Nephron (organoid): ENCODE measurements around the gene FAM20B.

Source experiments
- H3K27ac Mint-ChIP-seq, 3 experiments: 2 replicates each; pipeline ENCODE4 v1.8.0; 2020; ENCODE audit warnings: mixed read lengths in 3 of 3, mild to moderate bottlenecking in 2 of 3, moderate library complexity in 1 of 3
- H3K27me3 Mint-ChIP-seq: 2 replicates; pipeline ENCODE4 v1.8.0; 2021; ENCODE audit warnings: low read depth, mild to moderate bottlenecking, moderate library complexity, mixed read lengths
- H3K36me3 Mint-ChIP-seq: 2 replicates; pipeline ENCODE4 v1.8.0; 2020; ENCODE audit warnings: low read depth, mixed read lengths
- H3K4me1 Mint-ChIP-seq: 2 replicates; pipeline ENCODE4 v1.8.0; 2020; ENCODE audit warnings: mixed read lengths
- H3K4me3 Mint-ChIP-seq, 3 experiments: 2 replicates each; pipeline ENCODE4 v1.8.0; 2020; ENCODE audit warnings: mild to moderate bottlenecking in 3 of 3, mixed read lengths in 3 of 3, moderate library complexity in 2 of 3
- H3K9me3 Mint-ChIP-seq: 2 replicates; pipeline ENCODE4 v1.8.0; 2020; ENCODE audit warnings: mixed read lengths
- CTCF ChIP-seq, 3 experiments: fragments of 200-600 bp; sonication (generic); IDR thresholded peaks; one replicate each; pipeline ENCODE4 v1.5.0; 2021; ENCODE audit warnings: antibody characterized with exemption in 3 of 3; ENCODE audit not compliant: unreplicated experiment in 3 of 3

The FAM20B gene

GRCh38 chr1:179066471-179066870 lies 40.8 kb downstream of the FAM20B start:
- Mint-ChIP-seq H3K27ac (peak overlapping the region in 2 of 3 experiments; percentile 37 to 56), H3K9me3 (no peaks in the 10 kb centered on the region), H3K36me3 (peaks cover 58% of the 10 kb centered on the region), H3K4me1 (no peaks in the 10 kb centered on the region), H3K27me3 (no peaks in the 10 kb centered on the region), H3K4me3 (no peak overlapping the region)
- no peak for TF ChIP-seq CTCF (IDR thresholded peaks at IDR 0.05; ENCODE audit: unreplicated experiment in 3 of 3)

GRCh38 chr1:179077396-179077795 lies 51.7 kb downstream of the FAM20B start:
- Mint-ChIP-seq H3K4me1 (peaks cover 11% of the 10 kb centered on the region), H3K9me3 (no peaks in the 10 kb centered on the region), H3K36me3 (peaks cover 11% of the 10 kb centered on the region), H3K27me3 (peaks cover 4% of the 10 kb centered on the region), H3K4me3 (no peak overlapping the region), H3K27ac (no peak overlapping the region)
- no peak for TF ChIP-seq CTCF (IDR thresholded peaks at IDR 0.05; ENCODE audit: unreplicated experiment in 3 of 3)

GRCh38 chr1:179079113-179079761 lies 53.5 kb downstream of the FAM20B start:
- no peaks in the 10 kb centered on the region for H3K9me3 Mint-ChIP-seq
- peaks cover 4% of the 10 kb centered on the region for H3K36me3 Mint-ChIP-seq
- TF ChIP-seq CTCF (IDR thresholded peaks at IDR 0.05; ENCODE audit: unreplicated experiment in 3 of 3) = peak; percentile 66 to 69 (median 67)
- peaks cover 4% of the 10 kb centered on the region for H3K27me3 Mint-ChIP-seq
- peaks cover 11% of the 10 kb centered on the region for H3K4me1 Mint-ChIP-seq
- H3K27ac Mint-ChIP-seq = peak overlapping the region in 2 of 3 experiments; percentile 15 to 30
- H3K4me3 Mint-ChIP-seq = peak overlapping the region; percentile 45 to 64 (median 61)

GRCh38 chr1:179080866-179081686 lies 55.4 kb downstream of the FAM20B start:
- Mint-ChIP-seq H3K4me1 (peaks cover 11% of the 10 kb centered on the region), H3K9me3 (no peaks in the 10 kb centered on the region), H3K27me3 (peaks cover 4% of the 10 kb centered on the region), H3K4me3 (peak overlapping the region; percentile 93 to 99 (median 97)), H3K27ac (peak overlapping the region; percentile 89 to 95 (median 92)), H3K36me3 (peaks cover 3% of the 10 kb centered on the region)
- TF ChIP-seq CTCF (IDR thresholded peaks at IDR 0.05; ENCODE audit: unreplicated experiment in 3 of 3) = no peak

- peak within 1 kb of the TSS; percentile 89 to 95 (median 92) for H3K27ac Mint-ChIP-seq
- no peak for TF ChIP-seq CTCF (IDR thresholded peaks at IDR 0.05; ENCODE audit: unreplicated experiment in 3 of 3)
- no peaks in the 10 kb centered on the region for H3K9me3 Mint-ChIP-seq
- peaks cover 7% of the 10 kb centered on the region for H3K36me3 Mint-ChIP-seq
- H3K4me1 Mint-ChIP-seq = peaks cover 11% of the 10 kb centered on the region
- peak within 1 kb of the TSS; percentile 93 to 99 (median 97) for H3K4me3 Mint-ChIP-seq
- H3K27me3 Mint-ChIP-seq = peaks cover 4% of the 10 kb centered on the region
Measured at GRCh38 chr1:179081687-179082332, 56.1 kb downstream of the FAM20B start, which contains the start of gene TOR3A. Gene TOR3A (plus strand): TSS chr1:179082070. CDS start chr1:179082129, 59 bp downstream.
